Esophagus squamous epithelium (tissue), 4 donors: ENCODE results near the gene GPSM1.

Experiments
- CTCF ChIP-seq, 6 experiments: fragments of 450-650 bp in 4 of 6; fragments of 200-600 bp in 2 of 6; sonication (generic) in 2 of 6; IDR thresholded peaks; one replicate each; pipeline ENCODE4 v1.5.1; 2016 to 2019; ENCODE audit warnings: antibody characterized with exemption in 6 of 6, mild to moderate bottlenecking in 4 of 6, moderate library complexity in 4 of 6
- POLR2A ChIP-seq, 4 donors: fragments of 450-650 bp; IDR thresholded peaks; one replicate each; pipeline ENCODE4 v1.6.1; 2017; ENCODE audit warnings: antibody characterized with exemption in 4 of 4, mild to moderate bottlenecking in 4 of 4, moderate library complexity in 3 of 4

GRCh38 chr9:136372561-136373299, 45.4 kb downstream of the GPSM1 start:
- TF ChIP-seq CTCF (IDR thresholded peaks at IDR 0.05), result no peak
- TF ChIP-seq POLR2A (IDR thresholded peaks at IDR 0.05), result no peak
